Erythroblast (primary cell): Measurements from ENCODE around the gene GPR150.

Experiments used
- GATA1 ChIP-seq: IDR thresholded peaks from 2 replicates; pipeline ENCODE4 v1.6.1; 2011; ENCODE audit warnings: low read depth, mild to moderate bottlenecking, control low read depth, low read length, moderate library complexity
- POLR2A ChIP-seq: IDR thresholded peaks from 2 replicates; pipeline ENCODE4 v1.6.1; 2011; ENCODE audit warnings: mild to moderate bottlenecking, low read length

- no peak for TF ChIP-seq POLR2A
- TF ChIP-seq GATA1: no peak
These were observed 30.1 kb downstream of the GPR150 start for GRCh38 chr5:95649842-95650620.
